Vagina (tissue), 2 donors: ENCODE measurements around the gene INSR.

ENCODE experiments used
- POLR2A ChIP-seq, 2 donors: fragments of 450-650 bp; IDR thresholded peaks; one replicate each; pipeline ENCODE4 v1.6.1; 2017; ENCODE audit warnings: antibody characterized with exemption in 2 of 2, mild to moderate bottlenecking in 2 of 2, moderate library complexity in 2 of 2
- POLR2AphosphoS5 ChIP-seq, 2 donors: sonication (generic); formaldehyde crosslinking; IDR thresholded peaks; one replicate each; pipeline ENCODE4 v1.9.0; 2017; ENCODE audit warnings: antibody characterized with exemption in 2 of 2, mild to moderate bottlenecking in 2 of 2, low read depth in 1 of 2; ENCODE audit not compliant: insufficient read depth in 1 of 2
- TF ChIP-seq, protein P1 (sequence below), 3 experiments: fragments of 450-650 bp in 2 of 3; fragments of 200-600 bp in 1 of 3; sonication (generic) in 1 of 3; IDR thresholded peaks; one replicate each; pipeline ENCODE4 v1.5.1; 2017 to 2019; ENCODE audit warnings: antibody characterized with exemption in 3 of 3, mild to moderate bottlenecking in 2 of 3, moderate library complexity in 2 of 3

- TF ChIP-seq, protein P1, sequence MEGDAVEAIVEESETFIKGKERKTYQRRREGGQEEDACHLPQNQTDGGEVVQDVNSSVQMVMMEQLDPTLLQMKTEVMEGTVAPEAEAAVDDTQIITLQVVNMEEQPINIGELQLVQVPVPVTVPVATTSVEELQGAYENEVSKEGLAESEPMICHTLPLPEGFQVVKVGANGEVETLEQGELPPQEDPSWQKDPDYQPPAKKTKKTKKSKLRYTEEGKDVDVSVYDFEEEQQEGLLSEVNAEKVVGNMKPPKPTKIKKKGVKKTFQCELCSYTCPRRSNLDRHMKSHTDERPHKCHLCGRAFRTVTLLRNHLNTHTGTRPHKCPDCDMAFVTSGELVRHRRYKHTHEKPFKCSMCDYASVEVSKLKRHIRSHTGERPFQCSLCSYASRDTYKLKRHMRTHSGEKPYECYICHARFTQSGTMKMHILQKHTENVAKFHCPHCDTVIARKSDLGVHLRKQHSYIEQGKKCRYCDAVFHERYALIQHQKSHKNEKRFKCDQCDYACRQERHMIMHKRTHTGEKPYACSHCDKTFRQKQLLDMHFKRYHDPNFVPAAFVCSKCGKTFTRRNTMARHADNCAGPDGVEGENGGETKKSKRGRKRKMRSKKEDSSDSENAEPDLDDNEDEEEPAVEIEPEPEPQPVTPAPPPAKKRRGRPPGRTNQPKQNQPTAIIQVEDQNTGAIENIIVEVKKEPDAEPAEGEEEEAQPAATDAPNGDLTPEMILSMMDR (IDR thresholded peaks at IDR 0.05), result no peak
- TF ChIP-seq POLR2A (IDR thresholded peaks at IDR 0.05) (no peak), POLR2AphosphoS5 (IDR thresholded peaks at IDR 0.05; ENCODE audit: insufficient read depth in 1 of 2, low read depth in 1 of 2) (no peak)
These were observed 181.0 kb downstream of the INSR start for GRCh38 chr19:7113233-7113632.
